GM12874 (cell line): ENCODE results near the gene TIMP3.

Source experiments
- TF ChIP-seq, protein P1 (sequence below): IDR thresholded peaks from 2 replicates; pipeline ENCODE4 v1.5.1; 2011; ENCODE audit warnings: low read depth, mild to moderate bottlenecking, control low read depth, low read length, moderate library complexity; ENCODE audit not compliant: insufficient read depth

TIMP3 gene

DNA sequence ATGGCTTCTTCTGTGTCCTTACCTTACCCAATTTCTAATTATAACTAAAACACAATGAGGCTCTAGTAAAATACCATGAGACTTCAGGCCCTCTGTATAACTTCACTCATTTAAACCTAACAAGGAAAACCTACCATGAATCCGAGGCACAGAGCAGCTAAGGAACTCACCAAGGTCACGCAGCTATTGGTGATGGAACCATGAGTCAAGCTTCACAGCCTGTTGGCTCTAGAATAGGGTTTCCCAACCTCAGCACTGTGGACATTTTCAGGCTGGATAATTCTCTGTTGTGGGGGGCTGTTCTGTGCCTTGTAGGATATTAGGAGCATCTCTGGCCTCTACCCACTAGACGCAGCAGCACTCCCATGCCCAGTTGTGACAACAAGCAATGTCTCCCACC, 75.7 kb downstream of the TIMP3 start:
- TF ChIP-seq, protein P1, sequence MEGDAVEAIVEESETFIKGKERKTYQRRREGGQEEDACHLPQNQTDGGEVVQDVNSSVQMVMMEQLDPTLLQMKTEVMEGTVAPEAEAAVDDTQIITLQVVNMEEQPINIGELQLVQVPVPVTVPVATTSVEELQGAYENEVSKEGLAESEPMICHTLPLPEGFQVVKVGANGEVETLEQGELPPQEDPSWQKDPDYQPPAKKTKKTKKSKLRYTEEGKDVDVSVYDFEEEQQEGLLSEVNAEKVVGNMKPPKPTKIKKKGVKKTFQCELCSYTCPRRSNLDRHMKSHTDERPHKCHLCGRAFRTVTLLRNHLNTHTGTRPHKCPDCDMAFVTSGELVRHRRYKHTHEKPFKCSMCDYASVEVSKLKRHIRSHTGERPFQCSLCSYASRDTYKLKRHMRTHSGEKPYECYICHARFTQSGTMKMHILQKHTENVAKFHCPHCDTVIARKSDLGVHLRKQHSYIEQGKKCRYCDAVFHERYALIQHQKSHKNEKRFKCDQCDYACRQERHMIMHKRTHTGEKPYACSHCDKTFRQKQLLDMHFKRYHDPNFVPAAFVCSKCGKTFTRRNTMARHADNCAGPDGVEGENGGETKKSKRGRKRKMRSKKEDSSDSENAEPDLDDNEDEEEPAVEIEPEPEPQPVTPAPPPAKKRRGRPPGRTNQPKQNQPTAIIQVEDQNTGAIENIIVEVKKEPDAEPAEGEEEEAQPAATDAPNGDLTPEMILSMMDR: no peak

DNA sequence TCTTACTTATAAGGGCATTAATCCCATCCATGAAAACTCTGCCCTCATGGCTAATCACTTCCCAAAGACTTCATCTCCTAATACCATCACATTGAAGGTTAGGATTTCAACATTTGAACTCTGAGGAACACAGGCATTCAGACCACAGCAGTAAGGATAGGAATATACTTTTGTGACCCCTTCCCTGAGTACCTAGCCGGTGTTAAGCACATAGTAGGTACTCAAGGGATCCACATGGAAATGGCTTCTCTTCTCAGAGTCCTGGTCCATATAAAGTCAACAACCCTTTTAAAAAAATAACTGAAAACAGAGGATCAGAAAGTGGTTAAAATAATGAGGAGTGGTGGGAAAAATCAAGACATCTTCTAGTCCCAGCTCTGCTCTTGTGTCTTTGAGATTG, 78.0 kb downstream of the TIMP3 start:
- TF ChIP-seq, protein P1: no peak

DNA sequence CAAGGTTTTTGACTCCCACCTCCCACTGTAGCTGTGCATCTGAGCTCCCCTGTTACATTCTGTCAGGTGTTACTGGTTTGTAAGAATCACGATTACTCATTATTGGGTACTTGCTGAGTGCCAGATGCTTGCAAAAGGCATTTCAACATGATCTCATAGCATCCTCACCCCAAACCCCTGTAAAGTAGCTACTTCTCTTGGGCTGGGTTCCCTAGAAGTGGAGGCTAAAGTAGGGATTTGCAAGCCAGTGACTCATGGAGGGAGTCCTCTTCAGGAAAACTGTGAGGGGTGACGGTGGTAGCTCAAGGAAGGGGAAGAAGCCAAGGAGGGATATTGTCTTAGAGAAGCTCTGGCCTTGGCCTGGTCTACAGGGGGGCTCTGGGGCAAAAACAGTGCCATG, 78.6 kb downstream of the TIMP3 start:
- TF ChIP-seq, protein P1: no peak

DNA sequence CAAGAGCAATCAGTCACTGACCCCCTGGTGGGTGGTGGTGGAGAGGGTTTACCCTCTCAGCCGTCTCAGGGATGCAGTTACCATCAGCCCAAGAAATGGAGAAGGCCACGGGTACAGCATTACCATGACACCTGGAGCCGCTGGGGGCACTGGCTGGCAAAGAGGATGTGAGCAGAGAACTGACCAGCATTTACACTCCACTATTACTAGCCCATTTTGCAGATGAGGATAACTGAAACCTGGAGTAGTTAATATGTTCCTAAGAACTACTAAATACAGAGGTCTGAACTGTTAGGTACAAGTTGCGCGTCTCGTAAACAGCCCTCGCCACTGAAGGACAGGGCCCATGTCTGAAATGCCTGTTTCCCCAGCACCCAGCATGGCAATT, 79.0 kb downstream of the TIMP3 start:
- TF ChIP-seq, protein P1: no peak

DNA sequence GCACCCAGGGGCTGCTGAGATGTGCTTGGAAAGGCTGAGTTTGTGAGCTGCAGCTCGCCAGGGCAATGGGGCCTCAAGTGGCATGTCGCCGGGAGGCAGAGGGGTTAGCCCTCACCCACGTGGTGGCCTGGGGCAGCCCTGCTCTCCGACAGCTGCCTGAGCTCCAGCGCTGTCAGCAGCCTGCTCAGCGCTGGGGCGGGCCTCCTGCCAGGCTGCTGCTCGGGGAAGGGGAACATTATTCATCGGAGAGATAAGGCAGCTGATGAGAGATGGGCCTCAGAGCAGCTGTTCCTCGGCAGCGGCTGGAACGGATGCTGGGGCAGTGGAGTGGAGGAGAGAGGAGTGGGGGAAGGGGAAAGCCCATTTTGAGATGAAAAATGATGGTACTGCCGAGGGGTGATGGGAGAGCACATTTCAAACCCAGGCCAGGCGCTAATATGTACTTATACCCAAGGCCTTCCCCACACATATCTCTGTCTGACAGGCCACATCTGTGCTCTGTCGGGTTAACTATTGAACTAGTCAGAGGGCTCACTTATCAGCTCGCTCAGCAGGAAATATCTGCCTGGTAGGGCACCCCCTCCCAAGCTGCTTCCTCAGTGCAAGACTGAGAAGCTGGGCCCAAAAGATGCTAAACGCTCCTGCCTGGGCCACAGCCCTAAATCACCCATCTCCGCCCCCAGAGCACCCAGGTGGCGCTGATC, 79.5 kb downstream of the TIMP3 start:
- TF ChIP-seq, protein P1: no peak

DNA sequence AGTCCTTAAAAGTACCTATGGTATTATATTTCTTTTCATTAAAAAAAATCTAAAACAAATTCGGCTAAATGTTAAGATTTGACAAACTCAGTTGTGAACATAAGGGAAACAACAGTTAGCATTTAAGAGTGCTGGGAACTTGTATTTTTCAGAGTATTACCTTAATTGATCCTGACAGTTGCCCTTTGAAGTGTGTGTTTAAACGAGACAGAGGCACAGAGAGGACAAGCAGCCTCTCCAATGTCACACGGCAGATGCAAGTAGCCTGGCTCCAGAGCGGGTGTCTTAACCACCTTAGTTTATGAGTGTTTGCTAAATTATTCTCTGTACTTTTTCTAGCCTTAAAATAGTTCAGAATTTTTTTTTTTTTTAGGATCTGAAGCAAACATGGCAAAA, 80.9 kb downstream of the TIMP3 start:
- TF ChIP-seq, protein P1: no peak

DNA sequence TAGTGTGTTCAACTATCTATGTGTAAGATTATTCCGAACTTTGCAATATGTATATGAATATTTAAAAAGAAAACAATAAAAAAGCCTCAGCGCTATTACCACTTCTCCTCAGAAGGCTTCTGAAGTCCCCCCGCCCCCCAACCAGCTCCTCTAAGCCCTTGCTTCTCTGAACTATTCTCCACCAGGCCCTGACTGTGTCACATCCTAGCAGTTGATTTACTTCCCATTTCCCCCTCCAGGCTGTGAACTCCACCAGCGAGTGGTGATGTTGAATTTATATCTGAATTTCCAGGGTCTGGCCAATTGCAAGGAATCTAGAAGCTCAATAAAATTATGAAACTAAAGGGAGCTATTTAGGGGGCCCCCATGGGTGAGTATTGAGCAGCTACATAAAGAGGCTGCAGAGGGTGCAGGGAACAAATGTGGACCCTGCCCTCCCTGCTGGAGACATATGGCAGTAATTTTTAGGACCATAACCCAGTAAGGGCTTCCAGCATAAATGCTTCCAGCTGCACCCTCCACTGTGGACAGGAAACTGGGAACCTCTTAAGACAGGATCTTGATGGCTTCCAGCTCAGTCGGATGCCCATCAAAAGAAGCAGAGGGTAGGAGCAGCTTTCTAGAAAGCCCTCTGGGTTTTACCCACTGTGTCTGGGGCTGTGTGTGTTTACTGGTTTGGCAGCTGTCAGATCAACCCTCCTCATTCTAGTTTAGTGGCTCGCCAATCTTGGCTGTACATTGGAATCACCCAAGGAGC, 81.4 kb downstream of the TIMP3 start:
- TF ChIP-seq, protein P1: no peak
